K562 (cell line): ENCODE data around the gene POLG. TPM values are rescaled to one million over a fixed set of nuclear protein-coding genes. Genes with fewer than 3 reads are reported as not detected.
A peak's percentile ranks its signal among the peaks of the same experiment; 100 is the strongest.

ENCODE experiments used
- ETV6 ChIP-seq, 3 experiments: fragments of 150-350 bp in 1 of 3; sonication (generic) in 1 of 3; formaldehyde crosslinking in 1 of 3; IDR thresholded peaks; 2 replicates each; pipeline versions ENCODE4 v1.6.1 to v1.8.0; 2014 to 2022; ENCODE audit warnings: borderline replicate concordance in 2 of 3, low read depth in 2 of 3, antibody characterized with exemption in 1 of 3, low read length in 1 of 3, mild to moderate bottlenecking in 1 of 3, missing genetic modification reagents in 1 of 3
- FOXP1 ChIP-seq: sonication (generic); formaldehyde crosslinking; IDR thresholded peaks from 2 replicates; pipeline ENCODE4 v1.8.0; 2022; ENCODE audit warnings: mild to moderate bottlenecking, missing genetic modification reagents
- LCOR ChIP-seq: sonication (generic); formaldehyde crosslinking; IDR thresholded peaks from 2 replicates; pipeline ENCODE4 v1.8.0; 2022; ENCODE audit warnings: mild to moderate bottlenecking, missing genetic modification reagents
- MIER1 ChIP-seq: fragments of 450-650 bp; IDR thresholded peaks from 2 replicates; pipeline ENCODE4 v1.6.1; 2016; ENCODE audit warnings: antibody characterized with exemption, mild to moderate bottlenecking, low read depth
- RCOR1 ChIP-seq, 2 experiments: IDR thresholded peaks; 2 replicates each; pipeline ENCODE4 v1.6.1; 2012; ENCODE audit warnings: low read depth in 2 of 2, low read length in 2 of 2, borderline replicate concordance in 1 of 2, improper control_type of control experiment in 1 of 2
- STAG1 ChIP-seq: sonication (generic); formaldehyde crosslinking; IDR thresholded peaks from 2 replicates; pipeline ENCODE4 v1.5.0; 2020; ENCODE audit warnings: missing genetic modification reagents, borderline replicate concordance
- YY1 ChIP-seq, 3 experiments: IDR thresholded peaks; 2 replicates each; pipeline ENCODE4 v1.6.1; 2011; ENCODE audit warnings: low read length in 2 of 3, mild to moderate bottlenecking in 2 of 3, moderate library complexity in 2 of 3, borderline replicate concordance in 1 of 3, control low read depth in 1 of 3, low read depth in 1 of 3; ENCODE audit not compliant: insufficient read depth in 3 of 3, insufficient replicate concordance in 2 of 3, control insufficient read depth in 1 of 3, insufficient read length in 1 of 3; ENCODE audit errors: extremely low read depth in 1 of 3
- ZFX ChIP-seq: sonication (generic); formaldehyde crosslinking; IDR thresholded peaks from 2 replicates; pipeline ENCODE4 v1.8.0; 2022; ENCODE audit warnings: mild to moderate bottlenecking, missing genetic modification reagents, moderate library complexity
- ZNF324 ChIP-seq: fragments of 250-450 bp; sonication (Bioruptor Pico); IDR thresholded peaks from 2 replicates; pipeline ENCODE4 v1.4.0; 2020; ENCODE audit warnings: mild to moderate bottlenecking
- ZNF354B ChIP-seq: fragments of 250-450 bp; sonication (Bioruptor Pico); IDR thresholded peaks from 2 replicates; pipeline ENCODE4 v1.4.0; 2020
- ZNF561 ChIP-seq: fragments of 450-650 bp; formaldehyde crosslinking; conservative IDR thresholded peaks from 2 replicates; pipeline ENCODE4 v1.4.0; 2020; ENCODE audit warnings: mild to moderate bottlenecking, moderate library complexity
- ZNF785 ChIP-seq: fragments of 250-450 bp; sonication (Bioruptor Pico); IDR thresholded peaks from 2 replicates; pipeline ENCODE4 v1.4.0; 2020; ENCODE audit warnings: mild to moderate bottlenecking
- polyA plus RNA-seq, 8 experiments: library from polyadenylated mRNA; depleted of rRNA in 4 of 8; stranded (reverse) in 5 of 8; unstranded in 3 of 8; fragments of >200 nt; fragmentation: Nextera tagmentation in 2 of 8; fragmentation: Illumina TruSeq in 1 of 8; extraction: Ambion mirVana in 2 of 8; extraction: Trizol in 1 of 8; gene quantifications; 2 replicates each; pipeline versions ENCODE4 v1.2.1 to v1.2.3, GENCODE V29; 2011 to 2014; ENCODE audit warnings: inconsistent platforms in 1 of 8, missing spikeins in 1 of 8
- total RNA-seq, 7 experiments: library from RNA; depleted of rRNA in 6 of 7; stranded (reverse); fragments of >200 nt in 6 of 7; fragmentation: Illumina TruSeq in 2 of 7; extraction: Trizol in 2 of 7; gene quantifications; 2 replicates each; pipeline versions ENCODE4 v1.2.1 to v1.2.3, GENCODE V29; 2011 to 2021; ENCODE audit warnings: low replicate concordance in 1 of 7
- TF ChIP-seq, protein P1 (sequence below): fragments of 200-800 bp; sonication (Bioruptor generic); IDR thresholded peaks from 2 replicates; pipeline ENCODE4 v1.6.1; 2017; ENCODE audit warnings: missing genetic modification characterization, missing compliant biosample characterization
- TF ChIP-seq, protein P2 (sequence below): sonication (generic); formaldehyde crosslinking; IDR thresholded peaks from 2 replicates; pipeline ENCODE4 v1.8.0; 2022; ENCODE audit warnings: mild to moderate bottlenecking, missing genetic modification reagents
- TF ChIP-seq, protein P3 (sequence below): sonication (generic); formaldehyde crosslinking; IDR thresholded peaks from 2 replicates; pipeline ENCODE4 v1.8.0; 2022; ENCODE audit warnings: missing genetic modification reagents, mild to moderate bottlenecking, borderline replicate concordance

Gene POLG
- total and polyA plus RNA-seq, 9 of the 15 experiments (the other 6 are each of a cell fraction or from before 2014, with no cell fraction given): 15.2 to 83.8 (median 38.6) TPM

DNA sequence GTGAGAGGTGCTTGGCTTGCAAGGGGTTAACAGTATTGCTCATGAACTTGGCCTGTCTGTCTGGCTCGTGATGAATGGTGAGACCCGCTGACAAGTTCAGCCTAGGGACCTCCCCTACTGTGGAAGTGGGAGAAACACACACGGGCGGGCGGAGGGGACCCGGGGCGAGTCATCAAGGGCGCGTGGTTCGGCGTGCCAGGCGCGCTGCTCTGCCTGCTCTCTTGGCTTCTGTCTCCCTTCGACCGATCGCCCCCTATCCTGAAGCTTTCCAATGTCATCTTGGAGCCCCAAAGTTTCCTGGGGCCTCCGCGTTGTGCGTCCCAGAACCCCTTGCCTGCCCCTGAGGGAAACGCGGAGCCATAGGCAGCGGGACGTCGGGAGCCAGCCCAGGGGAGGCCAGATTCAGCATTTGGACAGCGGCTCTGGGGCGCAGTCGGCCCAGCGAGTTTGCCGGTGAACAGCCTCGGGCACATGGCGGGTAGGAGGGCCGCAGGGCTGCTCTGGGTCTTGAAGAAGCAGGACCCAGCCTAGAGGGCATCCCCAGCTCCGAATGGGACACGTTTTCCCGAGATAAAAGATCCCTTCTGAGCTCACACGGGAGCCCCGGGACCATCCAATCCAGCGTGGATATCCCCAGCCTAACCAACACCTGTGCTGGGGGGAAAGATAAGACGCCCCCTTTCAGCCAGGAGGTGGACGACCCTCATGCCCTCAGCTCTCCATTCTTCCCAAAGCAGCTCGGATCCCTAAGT lies 27.0 kb upstream of the POLG start (continued):
- TF ChIP-seq, protein P1, sequence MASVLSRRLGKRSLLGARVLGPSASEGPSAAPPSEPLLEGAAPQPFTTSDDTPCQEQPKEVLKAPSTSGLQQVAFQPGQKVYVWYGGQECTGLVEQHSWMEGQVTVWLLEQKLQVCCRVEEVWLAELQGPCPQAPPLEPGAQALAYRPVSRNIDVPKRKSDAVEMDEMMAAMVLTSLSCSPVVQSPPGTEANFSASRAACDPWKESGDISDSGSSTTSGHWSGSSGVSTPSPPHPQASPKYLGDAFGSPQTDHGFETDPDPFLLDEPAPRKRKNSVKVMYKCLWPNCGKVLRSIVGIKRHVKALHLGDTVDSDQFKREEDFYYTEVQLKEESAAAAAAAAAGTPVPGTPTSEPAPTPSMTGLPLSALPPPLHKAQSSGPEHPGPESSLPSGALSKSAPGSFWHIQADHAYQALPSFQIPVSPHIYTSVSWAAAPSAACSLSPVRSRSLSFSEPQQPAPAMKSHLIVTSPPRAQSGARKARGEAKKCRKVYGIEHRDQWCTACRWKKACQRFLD: 0 out of 2 replicates have a peak, but pooled peaks have one; percentile 21
- TF ChIP-seq, protein P2, sequence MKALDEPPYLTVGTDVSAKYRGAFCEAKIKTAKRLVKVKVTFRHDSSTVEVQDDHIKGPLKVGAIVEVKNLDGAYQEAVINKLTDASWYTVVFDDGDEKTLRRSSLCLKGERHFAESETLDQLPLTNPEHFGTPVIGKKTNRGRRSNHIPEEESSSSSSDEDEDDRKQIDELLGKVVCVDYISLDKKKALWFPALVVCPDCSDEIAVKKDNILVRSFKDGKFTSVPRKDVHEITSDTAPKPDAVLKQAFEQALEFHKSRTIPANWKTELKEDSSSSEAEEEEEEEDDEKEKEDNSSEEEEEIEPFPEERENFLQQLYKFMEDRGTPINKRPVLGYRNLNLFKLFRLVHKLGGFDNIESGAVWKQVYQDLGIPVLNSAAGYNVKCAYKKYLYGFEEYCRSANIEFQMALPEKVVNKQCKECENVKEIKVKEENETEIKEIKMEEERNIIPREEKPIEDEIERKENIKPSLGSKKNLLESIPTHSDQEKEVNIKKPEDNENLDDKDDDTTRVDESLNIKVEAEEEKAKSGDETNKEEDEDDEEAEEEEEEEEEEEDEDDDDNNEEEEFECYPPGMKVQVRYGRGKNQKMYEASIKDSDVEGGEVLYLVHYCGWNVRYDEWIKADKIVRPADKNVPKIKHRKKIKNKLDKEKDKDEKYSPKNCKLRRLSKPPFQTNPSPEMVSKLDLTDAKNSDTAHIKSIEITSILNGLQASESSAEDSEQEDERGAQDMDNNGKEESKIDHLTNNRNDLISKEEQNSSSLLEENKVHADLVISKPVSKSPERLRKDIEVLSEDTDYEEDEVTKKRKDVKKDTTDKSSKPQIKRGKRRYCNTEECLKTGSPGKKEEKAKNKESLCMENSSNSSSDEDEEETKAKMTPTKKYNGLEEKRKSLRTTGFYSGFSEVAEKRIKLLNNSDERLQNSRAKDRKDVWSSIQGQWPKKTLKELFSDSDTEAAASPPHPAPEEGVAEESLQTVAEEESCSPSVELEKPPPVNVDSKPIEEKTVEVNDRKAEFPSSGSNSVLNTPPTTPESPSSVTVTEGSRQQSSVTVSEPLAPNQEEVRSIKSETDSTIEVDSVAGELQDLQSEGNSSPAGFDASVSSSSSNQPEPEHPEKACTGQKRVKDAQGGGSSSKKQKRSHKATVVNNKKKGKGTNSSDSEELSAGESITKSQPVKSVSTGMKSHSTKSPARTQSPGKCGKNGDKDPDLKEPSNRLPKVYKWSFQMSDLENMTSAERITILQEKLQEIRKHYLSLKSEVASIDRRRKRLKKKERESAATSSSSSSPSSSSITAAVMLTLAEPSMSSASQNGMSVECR (CRISPR knock-in tag): peak; percentile 85; the same call in 1 of the 2 replicates
- TF ChIP-seq ZNF561 (CRISPR knock-in tag): no peak
- peak in 1 of 2 experiments; percentile 64; a peak in 1 of 4 replicates for TF ChIP-seq RCOR1 (IDR thresholded peaks at IDR 0.05; ENCODE audit: borderline replicate concordance in 1 of 2, low read depth in 2 of 2, low read length in 2 of 2)
- TF ChIP-seq ETV6 (IDR thresholded peaks at IDR 0.05; ENCODE audit: borderline replicate concordance in 1 of 2, low read depth in 2 of 2, low read length in 1 of 2): no peak
- peak; percentile 61; the same call in 1 of the 2 replicates for TF ChIP-seq ETV6 (CRISPR knock-in tag; IDR thresholded peaks at IDR 0.05; ENCODE audit: borderline replicate concordance)
- TF ChIP-seq ZNF785: no peak
- TF ChIP-seq YY1 (IDR thresholded peaks at IDR 0.05; ENCODE audit: borderline replicate concordance in 1 of 3, control insufficient read depth in 1 of 3, extremely low read depth in 1 of 3, insufficient read depth in 3 of 3, insufficient read length in 1 of 3, insufficient replicate concordance in 2 of 3, low read depth in 1 of 3, low read length in 2 of 3): no peak
- TF ChIP-seq ZFX: 0 out of 2 replicates have a peak, but pooled peaks have one; percentile 15
- TF ChIP-seq LCOR (CRISPR knock-in tag): 0 out of 2 replicates have a peak, but pooled peaks have one; percentile 8
- TF ChIP-seq STAG1: peak; percentile 19; the same call in 1 of the 2 replicates
- peak; percentile 88 for TF ChIP-seq FOXP1 (CRISPR knock-in tag)
- peak; percentile 94 for TF ChIP-seq MIER1
- no peak for TF ChIP-seq ZNF354B (CRISPR knock-in tag)
- TF ChIP-seq, protein P3, sequence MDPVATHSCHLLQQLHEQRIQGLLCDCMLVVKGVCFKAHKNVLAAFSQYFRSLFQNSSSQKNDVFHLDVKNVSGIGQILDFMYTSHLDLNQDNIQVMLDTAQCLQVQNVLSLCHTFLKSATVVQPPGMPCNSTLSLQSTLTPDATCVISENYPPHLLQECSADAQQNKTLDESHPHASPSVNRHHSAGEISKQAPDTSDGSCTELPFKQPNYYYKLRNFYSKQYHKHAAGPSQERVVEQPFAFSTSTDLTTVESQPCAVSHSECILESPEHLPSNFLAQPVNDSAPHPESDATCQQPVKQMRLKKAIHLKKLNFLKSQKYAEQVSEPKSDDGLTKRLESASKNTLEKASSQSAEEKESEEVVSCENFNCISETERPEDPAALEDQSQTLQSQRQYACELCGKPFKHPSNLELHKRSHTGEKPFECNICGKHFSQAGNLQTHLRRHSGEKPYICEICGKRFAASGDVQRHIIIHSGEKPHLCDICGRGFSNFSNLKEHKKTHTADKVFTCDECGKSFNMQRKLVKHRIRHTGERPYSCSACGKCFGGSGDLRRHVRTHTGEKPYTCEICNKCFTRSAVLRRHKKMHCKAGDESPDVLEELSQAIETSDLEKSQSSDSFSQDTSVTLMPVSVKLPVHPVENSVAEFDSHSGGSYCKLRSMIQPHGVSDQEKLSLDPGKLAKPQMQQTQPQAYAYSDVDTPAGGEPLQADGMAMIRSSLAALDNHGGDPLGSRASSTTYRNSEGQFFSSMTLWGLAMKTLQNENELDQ (CRISPR knock-in tag): peak; percentile 87; the same call in 1 of the 2 replicates
- no peak for TF ChIP-seq ZNF324 (CRISPR knock-in tag)
